ENCODE measurements around the gene NDUFAF4.

NDUFAF4 gene

GRCh38 chr6:96897396-96898240, at the start of gene NDUFAF4:
TSS of gene NDUFAF4 (minus strand) at chr6:96897891. CDS start at chr6:96897801, 90 bp downstream.
- DNase-seq, result peak; percentile 63

DNA sequence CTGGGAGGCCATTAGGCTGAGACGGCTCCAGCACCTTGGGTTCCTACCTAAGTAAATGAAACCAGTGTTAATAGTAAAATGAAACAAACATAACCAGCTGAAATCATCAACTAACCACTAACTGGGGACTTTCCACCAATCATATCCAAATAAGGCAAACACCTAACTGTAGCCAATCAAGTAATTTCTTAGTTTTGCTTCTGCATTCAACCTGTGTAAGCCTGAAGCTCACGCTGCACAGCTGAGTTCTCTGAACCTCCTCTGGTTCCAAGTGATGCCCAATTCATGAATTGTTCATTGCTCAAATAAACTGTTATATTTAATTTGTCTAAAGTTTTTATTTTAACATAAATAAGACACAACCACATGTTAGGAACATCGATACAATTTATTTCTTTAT, 49.4 kb upstream of the NDUFAF4 start:
- DNase-seq, result no peak

DNA sequence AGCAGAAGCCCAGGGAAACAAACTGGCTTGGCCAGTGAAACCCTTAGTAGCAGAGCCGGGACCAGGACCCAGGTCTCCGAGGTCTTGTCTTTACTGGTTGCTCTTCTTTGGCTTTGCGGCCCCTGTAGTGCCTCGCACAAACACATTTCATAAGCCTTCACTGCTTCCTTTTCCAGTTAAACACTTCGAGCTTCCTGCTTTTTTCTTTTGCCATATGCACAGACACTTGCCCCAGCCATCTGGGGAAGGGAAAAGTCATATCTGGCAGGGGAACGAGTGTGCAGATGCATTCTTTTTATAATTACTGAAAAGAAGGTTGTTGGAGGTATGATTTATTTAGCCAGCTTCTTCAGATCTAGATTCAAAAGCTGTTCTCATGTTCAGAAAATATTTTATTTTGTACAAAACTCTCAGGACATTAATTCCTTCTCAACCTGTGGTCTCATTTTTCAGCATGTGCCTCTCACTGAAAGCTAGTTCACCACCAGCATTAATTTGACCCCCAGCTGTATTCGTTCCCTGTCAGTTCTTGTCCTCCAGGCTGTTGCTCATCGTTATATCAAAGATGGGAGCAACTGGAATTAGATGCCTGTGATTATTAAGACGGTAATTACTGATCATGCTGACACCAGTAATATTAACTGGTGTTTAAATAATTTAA, 46.0 kb upstream of the NDUFAF4 start:
- DNase-seq, result no peak

DNA sequence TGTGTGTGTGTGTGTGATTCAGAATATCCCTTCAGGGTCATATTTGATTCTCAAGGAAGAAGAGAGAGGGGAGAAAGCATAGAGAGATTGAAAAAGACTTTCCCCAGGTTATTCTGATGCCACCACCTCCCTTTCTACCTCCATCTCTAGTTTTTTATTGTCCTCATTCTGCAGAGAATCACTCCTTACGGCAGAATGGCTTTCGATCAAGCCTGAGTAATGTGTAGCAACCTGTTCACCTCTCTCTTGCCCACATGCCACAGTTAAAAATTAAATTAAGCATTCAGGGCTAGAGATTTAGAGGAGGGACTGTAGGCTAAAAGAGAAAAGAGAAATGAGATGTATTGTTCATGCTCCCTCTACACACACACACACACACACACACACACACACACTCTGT, 45.0 kb upstream of the NDUFAF4 start:
- DNase-seq, result no peak

- no peak for DNase-seq
These were observed 42.6 kb upstream of the NDUFAF4 start for GRCh38 chr6:96940322-96940721.

- DNase-seq, result peak; percentile 5
These were observed 41.5 kb upstream of the NDUFAF4 start for GRCh38 chr6:96939007-96939805.

GRCh38 chr6:96934087-96934486, 36.4 kb upstream of the NDUFAF4 start:
- DNase-seq, result no peak

DNA sequence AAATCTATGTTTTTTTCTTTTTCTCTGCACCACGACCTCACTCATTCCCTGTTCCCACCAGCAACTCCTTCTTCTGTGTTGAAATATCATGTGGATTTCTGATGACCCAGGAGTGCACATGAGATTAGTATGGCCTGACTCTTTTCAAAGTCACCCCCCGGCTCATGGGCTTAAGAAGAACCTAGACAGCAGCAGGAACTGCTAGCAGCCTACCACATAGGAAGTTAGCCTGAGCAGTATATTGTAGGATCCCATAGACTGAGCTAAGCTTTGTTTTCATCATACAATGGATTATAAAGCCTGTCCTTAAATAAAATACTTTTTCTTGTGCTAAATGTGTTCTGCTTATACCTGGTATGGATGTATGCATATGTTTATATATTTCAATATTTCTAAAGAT, 33.5 kb upstream of the NDUFAF4 start:
- no peak for DNase-seq

DNA sequence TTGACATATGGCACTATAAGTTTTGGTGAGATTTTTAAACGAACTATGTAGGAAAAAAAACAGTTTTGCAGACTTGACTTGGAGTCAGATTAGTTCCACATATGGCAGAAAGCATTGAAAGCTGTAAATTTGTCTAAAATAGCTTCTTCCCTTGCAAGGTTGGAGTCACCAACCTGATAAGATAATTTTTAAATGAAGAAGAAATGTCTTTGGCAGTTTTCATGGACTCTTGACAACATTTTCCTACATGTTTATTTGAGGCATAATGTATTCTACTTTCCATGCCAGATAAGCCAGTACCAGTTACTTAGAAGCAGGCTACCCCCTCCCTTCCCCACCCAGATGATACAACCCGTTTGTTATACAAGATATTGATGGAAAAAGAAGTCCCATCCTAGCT, 32.0 kb upstream of the NDUFAF4 start:
- no peak for DNase-seq

- no peak for DNase-seq
These were observed 30.0 kb upstream of the NDUFAF4 start for GRCh38 chr6:96927660-96928059.

GRCh38 chr6:96926425-96926824, 28.7 kb upstream of the NDUFAF4 start:
- no peak for DNase-seq

DNA sequence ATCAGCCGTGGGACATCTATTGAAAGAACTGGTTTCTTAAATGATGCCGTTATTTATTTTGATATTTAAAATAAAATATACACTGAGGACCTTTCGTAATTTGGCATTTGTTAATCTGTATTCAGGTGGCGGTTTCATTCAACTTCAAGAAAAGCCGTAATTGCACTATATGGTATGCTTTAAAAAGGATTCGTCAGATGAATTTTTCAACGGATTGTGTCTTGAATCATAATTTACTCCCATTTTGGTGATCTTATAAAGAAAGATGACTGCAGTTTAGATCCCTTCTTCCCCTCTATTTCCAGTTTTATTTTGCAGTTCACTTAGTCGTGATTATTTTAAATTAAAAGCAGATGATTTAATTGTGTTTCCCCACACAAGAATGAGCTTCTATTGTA, 27.6 kb upstream of the NDUFAF4 start:
- no peak for DNase-seq

DNA sequence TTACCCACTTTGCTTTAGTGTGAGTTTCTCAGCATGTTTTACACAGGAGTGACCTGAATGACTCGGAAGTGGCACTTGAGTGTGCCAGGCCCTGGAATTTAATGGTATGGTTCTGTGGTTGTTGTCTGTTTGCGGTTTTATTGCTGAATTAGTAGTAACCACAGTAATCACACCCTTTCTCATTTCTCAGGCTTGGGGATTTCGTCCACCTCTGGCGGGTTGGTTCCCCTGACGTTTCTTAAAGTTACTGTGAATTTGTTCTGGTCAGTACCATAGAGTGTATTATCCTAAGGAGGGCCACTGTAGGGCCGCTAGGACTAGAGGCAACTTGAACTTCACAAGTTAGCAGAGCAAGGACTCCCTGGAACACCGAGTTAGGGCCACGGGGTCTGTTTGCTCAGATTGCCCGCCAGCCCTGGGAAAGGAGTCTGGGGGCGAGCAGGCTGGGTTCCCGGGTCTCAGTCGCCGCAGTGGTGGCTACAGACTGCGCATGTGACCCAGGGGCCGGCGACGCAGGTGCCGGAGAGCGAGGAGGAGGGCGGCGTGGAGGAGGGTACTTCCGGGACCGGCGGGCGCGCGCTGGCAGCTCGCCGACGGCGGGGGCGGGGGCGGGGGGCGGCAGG, 26.3 kb upstream of the NDUFAF4 start:
- DNase-seq, result peak; percentile 85

GRCh38 chr6:96923400-96923799, 25.7 kb upstream of the NDUFAF4 start:
- no peak for DNase-seq

GRCh38 chr6:96917098-96917497, 19.4 kb upstream of the NDUFAF4 start:
- DNase-seq, result no peak

- DNase-seq, result no peak
These were observed 15.9 kb upstream of the NDUFAF4 start for GRCh38 chr6:96913621-96914020.

GRCh38 chr6:96911751-96912150, 14.1 kb upstream of the NDUFAF4 start:
- DNase-seq, result no peak

DNA sequence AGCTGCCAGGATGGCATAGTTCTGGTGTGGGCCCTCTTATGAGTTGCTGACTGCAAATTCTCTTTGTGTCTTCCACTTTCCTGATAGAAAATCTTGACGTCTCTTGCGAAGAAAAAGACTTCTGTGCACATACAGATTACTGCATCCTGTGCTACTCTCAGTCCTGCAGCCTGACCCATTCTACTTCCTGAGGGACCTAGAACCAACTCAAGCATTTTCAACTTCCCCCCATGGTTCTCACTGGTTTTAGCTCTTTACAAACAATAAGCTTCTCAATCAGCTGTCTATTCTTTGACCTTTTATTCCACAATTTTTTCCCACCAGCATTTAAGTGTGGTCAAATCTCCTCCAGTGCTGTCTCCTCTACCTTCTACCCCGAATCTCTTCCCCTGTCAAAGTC, 13.5 kb upstream of the NDUFAF4 start:
- DNase-seq, result no peak

- no peak for DNase-seq
These were observed 12.1 kb upstream of the NDUFAF4 start for GRCh38 chr6:96909811-96910210.

GRCh38 chr6:96907498-96907897, 9.8 kb upstream of the NDUFAF4 start:
- DNase-seq, result no peak

GRCh38 chr6:96900873-96901272, 3.2 kb upstream of the NDUFAF4 start:
- DNase-seq, result no peak

GRCh38 chr6:96899451-96899998, 1.8 kb upstream of the NDUFAF4 start:
- DNase-seq, result no peak

DNA sequence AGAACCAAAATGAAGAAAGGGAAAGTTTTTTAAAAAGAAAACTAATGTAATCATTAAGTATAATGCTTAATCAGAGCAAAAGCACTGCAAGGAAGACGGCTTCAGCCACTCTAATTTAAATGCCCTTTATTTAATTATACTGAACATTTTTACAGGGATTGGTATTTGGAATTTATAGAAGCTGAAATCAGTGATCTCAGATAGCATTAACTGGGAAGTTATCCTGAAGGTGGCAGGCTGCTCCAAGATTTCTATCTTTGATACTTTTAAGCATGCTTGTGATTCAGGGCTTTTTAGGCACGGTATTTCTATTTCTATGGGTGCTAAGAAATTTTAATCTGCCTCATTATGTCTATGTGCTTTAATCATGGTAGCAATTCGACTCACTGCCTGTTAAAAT, 1.3 kb upstream of the NDUFAF4 start:
- DNase-seq, result peak; percentile 12

Data from NCI-H510A treated with DMSO at 0.1 percent for 48 hours (cell line).